Trophoblast cell (in vitro differentiated cells and primary cell): ENCODE results near the gene DYNC1I2.

Experiments used
- DNase-seq, 2 donors: peaks; one replicate each; pipeline ENCODE4 v3.0.0-alpha.2; 2016
- H2AFZ ChIP-seq: 2 replicates; pipeline ENCODE4 v1.6.1; 2013; ENCODE audit warnings: low read length, moderate library complexity, mild to moderate bottlenecking; ENCODE audit not compliant: insufficient read depth, poor library complexity
- H2AK5ac ChIP-seq: 2 replicates; pipeline ENCODE4 v1.6.1; 2013; ENCODE audit warnings: mild to moderate bottlenecking, low read length
- H2BK120ac ChIP-seq: 2 replicates; pipeline ENCODE4 v1.6.1; 2013; ENCODE audit warnings: low read length, mild to moderate bottlenecking, moderate library complexity; ENCODE audit not compliant: insufficient read depth, poor library complexity
- H2BK12ac ChIP-seq: 2 replicates; pipeline ENCODE4 v1.6.1; 2013; ENCODE audit warnings: mild to moderate bottlenecking, low read length, moderate library complexity
- H2BK5ac ChIP-seq: 2 replicates; pipeline ENCODE4 v1.6.1; 2013; ENCODE audit warnings: low read length, low read depth, moderate library complexity, mild to moderate bottlenecking; ENCODE audit not compliant: poor library complexity
- H3K14ac ChIP-seq: 2 replicates; pipeline ENCODE4 v1.6.1; 2013; ENCODE audit warnings: mild to moderate bottlenecking, low read length
- H3K18ac ChIP-seq: 2 replicates; pipeline ENCODE4 v1.6.1; 2013; ENCODE audit warnings: mild to moderate bottlenecking, low read length
- H3K23ac ChIP-seq: 2 replicates; pipeline ENCODE4 v1.6.1; 2013; ENCODE audit warnings: low read length
- H3K27ac ChIP-seq: 2 replicates; pipeline ENCODE4 v1.5.1; 2013; ENCODE audit warnings: low read depth, mild to moderate bottlenecking, inconsistent platforms, low read length, moderate library complexity
- H3K27me3 ChIP-seq: 2 replicates; pipeline ENCODE4 v1.6.1; 2013; ENCODE audit warnings: inconsistent platforms, mild to moderate bottlenecking, low read length, moderate library complexity; ENCODE audit not compliant: insufficient read depth
- H3K36me3 ChIP-seq, 2 experiments: 1 replicate in 1 of 2; 2 replicates in 1 of 2; pipeline ENCODE4 v1.6.1; 2013; ENCODE audit warnings: low read length in 2 of 2, mild to moderate bottlenecking in 2 of 2, moderate library complexity in 1 of 2; ENCODE audit not compliant: insufficient read depth in 2 of 2, control insufficient read depth in 1 of 2
- H3K4ac ChIP-seq: 2 replicates; pipeline ENCODE4 v1.6.1; 2013; ENCODE audit warnings: low read depth, mild to moderate bottlenecking, low read length, moderate library complexity
- H3K4me1 ChIP-seq, 2 experiments: 1 replicate in 1 of 2; 2 replicates in 1 of 2; pipeline ENCODE4 v1.6.1; 2013; ENCODE audit warnings: low read length in 2 of 2, mild to moderate bottlenecking in 2 of 2, moderate library complexity in 1 of 2; ENCODE audit not compliant: insufficient read depth in 2 of 2, control insufficient read depth in 1 of 2
- H3K4me2 ChIP-seq: 2 replicates; pipeline ENCODE4 v1.6.1; 2013; ENCODE audit warnings: inconsistent platforms, mild to moderate bottlenecking, low read length, moderate library complexity
- H3K4me3 ChIP-seq: 2 replicates; pipeline ENCODE4 v1.5.1; 2013; ENCODE audit warnings: mild to moderate bottlenecking, low read depth, low read length, inconsistent platforms
- H3K79me1 ChIP-seq: one replicate; pipeline ENCODE4 v1.6.1; 2013; ENCODE audit warnings: low read length
- H3K79me2 ChIP-seq: 2 replicates; pipeline ENCODE4 v1.6.1; 2013; ENCODE audit warnings: low read length, mild to moderate bottlenecking; ENCODE audit not compliant: control insufficient read depth, insufficient read depth, poor library complexity
- H3K9ac ChIP-seq: 2 replicates; pipeline ENCODE4 v1.6.1; 2013; ENCODE audit warnings: mild to moderate bottlenecking, low read length
- H3K9me3 ChIP-seq: 2 replicates; pipeline ENCODE4 v1.6.1; 2013; ENCODE audit warnings: low read depth, mild to moderate bottlenecking, control low read depth, inconsistent platforms, low read length; ENCODE audit not compliant: insufficient read depth
- H4K12ac ChIP-seq: 2 replicates; pipeline ENCODE4 v1.6.1; 2013; ENCODE audit warnings: low read depth, mild to moderate bottlenecking, low read length, moderate library complexity
- H4K8ac ChIP-seq: 2 replicates; pipeline ENCODE4 v1.6.1; 2013; ENCODE audit warnings: low read depth, mild to moderate bottlenecking, low read length, moderate library complexity
- H4K91ac ChIP-seq: one replicate; pipeline ENCODE4 v1.6.1; 2013; ENCODE audit warnings: low read depth, mild to moderate bottlenecking, low read length, moderate library complexity
- WGBS: extraction: QIAGEN DNeasy Blood & Tissue Kit; methylation state at CpG from one replicate; pipeline ENCODE4 v1.1.7; 2013; ENCODE audit warnings: missing lambda C conversion rate; ENCODE audit not compliant: insufficient read length, insufficient coverage; ENCODE audit errors: extremely low coverage; 5-methylcytosine and 5-hydroxymethylcytosine counted together

Gene DYNC1I2

DNA sequence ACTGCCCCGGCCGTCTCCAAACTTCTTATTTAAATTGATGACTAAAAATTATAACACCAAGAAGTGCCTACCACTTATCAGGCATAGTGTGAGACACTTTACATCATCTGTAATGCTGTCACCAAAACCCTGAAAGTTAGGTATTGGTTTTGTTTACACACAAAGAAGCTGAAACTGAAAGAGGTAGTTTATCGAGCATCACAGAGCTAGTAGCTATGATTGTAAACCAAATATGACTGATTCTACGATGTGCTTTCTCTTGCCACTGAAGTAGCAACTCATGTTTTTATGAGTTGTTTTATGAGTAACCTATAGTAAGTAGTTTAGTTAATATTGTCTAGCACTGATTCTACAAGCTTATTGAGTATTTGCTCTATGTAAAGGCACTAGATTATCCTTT is 31.5 kb downstream of the DYNC1I2 start:
- no peak overlapping the region for H2AFZ ChIP-seq
- DNase-seq = no peak
- H3K9me3 ChIP-seq = no peaks in the 10 kb centered on the region
- H3K4me3 ChIP-seq = no peak overlapping the region
- no peak overlapping the region for H2BK12ac ChIP-seq
- H3K79me2 ChIP-seq = no peaks in the 10 kb centered on the region
- H3K18ac ChIP-seq = no peak overlapping the region
- H3K4me1 ChIP-seq = no peaks in the 10 kb centered on the region
- no peak overlapping the region for H3K9ac ChIP-seq
- H2AK5ac ChIP-seq = no peak overlapping the region
- no peak overlapping the region for H4K8ac ChIP-seq
- H2BK5ac ChIP-seq = no peak overlapping the region
- H4K91ac ChIP-seq = no peak overlapping the region
- H3K14ac ChIP-seq = no peak overlapping the region
- H3K27me3 ChIP-seq = no peaks in the 10 kb centered on the region
- no peak overlapping the region for H2BK120ac ChIP-seq
- no peak overlapping the region for H3K4ac ChIP-seq
- WGBS = no CpG with 5 or more reads among the region's 4 CpGs
- H3K79me1 ChIP-seq = no peaks in the 10 kb centered on the region
- no peak overlapping the region for H3K4me2 ChIP-seq
- peaks cover 9 to 11% of the 10 kb centered on the region in 2 experiments for H3K36me3 ChIP-seq
- H4K12ac ChIP-seq = no peak overlapping the region
- no peak overlapping the region for H3K27ac ChIP-seq
- H3K23ac ChIP-seq = no peak overlapping the region

DNA sequence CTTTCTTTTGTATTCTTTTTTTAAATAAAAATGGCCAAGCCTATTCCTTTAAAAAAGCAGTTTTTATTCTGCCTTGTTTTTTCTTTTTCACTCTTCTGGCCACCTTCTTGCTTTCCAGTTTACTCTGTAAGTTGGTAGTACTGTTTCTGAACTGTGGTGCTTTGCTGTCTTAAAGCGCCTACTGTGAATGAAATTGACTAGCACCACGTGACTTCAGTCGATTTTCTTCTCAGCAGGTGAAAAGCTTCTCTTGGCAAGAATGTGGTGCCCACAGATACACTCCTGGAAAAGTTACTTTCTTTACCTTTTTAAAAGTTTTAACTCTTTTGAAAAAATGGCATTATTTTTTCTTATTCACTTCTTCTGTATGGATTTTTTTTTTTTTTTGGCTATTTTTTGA is 32.4 kb downstream of the DYNC1I2 start:
- Histone ChIP-seq H2AK5ac (no peak overlapping the region), H3K27me3 (no peaks in the 10 kb centered on the region), H3K9me3 (no peaks in the 10 kb centered on the region), H3K36me3 (peaks cover 11 to 13% of the 10 kb centered on the region in 2 experiments), H2BK5ac (no peak overlapping the region), H3K79me2 (no peaks in the 10 kb centered on the region), H3K4ac (no peak overlapping the region), H2AFZ (no peak overlapping the region), H3K27ac (no peak overlapping the region), H3K23ac (no peak overlapping the region), H3K4me1 (no peaks in the 10 kb centered on the region), H4K91ac (no peak overlapping the region), H3K9ac (no peak overlapping the region), H3K4me2 (no peak overlapping the region), H3K4me3 (no peak overlapping the region), H3K14ac (no peak overlapping the region), H3K18ac (no peak overlapping the region), H2BK12ac (no peak overlapping the region), H2BK120ac (no peak overlapping the region), H3K79me1 (no peaks in the 10 kb centered on the region), H4K12ac (no peak overlapping the region), H4K8ac (no peak overlapping the region)
- no CpG with 5 or more reads among the region's 3 CpGs for WGBS
- DNase-seq = no peak

DNA sequence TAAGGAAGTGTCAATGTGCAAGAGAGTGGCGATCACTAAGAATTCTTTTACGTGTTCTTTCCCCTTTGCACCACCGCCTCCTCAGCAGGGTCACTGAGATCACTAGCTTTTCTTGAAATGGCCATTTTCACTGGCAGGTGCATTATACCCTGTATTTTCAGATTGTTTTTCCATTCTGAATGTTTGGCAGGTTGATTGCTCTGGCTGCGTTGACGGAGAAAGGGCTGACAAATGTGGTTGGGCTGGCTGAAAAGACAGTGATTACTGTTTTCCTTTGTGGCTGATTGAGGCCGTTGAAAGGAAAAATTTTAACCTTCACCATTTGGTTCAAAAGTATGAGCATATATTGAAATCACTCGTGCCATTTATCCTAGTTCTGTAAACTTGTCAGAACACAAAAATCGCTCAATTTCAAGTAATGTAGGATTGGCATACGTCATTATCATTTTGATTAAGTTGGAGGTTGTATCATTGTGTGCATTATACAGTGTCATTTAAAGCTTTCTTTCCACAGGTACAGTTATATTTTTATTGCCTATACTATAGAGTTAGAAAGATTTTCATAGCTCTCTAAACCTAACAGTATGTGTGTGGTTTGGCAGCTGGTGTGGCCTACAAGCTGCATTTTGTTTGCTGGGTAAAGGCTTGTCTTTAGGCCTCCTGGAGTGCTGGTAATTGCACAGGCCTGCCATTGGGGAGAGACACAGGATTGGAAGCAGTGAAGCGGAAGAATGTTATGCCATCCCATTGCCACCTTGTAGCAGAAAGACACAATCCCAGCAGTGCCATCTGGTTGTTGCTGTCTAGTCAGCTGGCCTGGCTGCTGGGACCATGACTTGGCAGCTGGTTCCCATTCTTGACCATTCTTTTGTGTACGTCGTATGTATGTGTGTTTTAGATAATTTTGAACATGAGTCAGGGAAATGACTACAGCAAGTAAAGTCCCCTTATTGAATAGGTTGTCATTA is 36.7 kb downstream of the DYNC1I2 start:
- Histone ChIP-seq H3K27ac (no peak overlapping the region), H4K91ac (no peak overlapping the region), H3K4me3 (no peak overlapping the region), H3K79me1 (no peaks in the 10 kb centered on the region), H2BK120ac (no peak overlapping the region), H2BK12ac (no peak overlapping the region), H4K8ac (no peak overlapping the region), H2BK5ac (no peak overlapping the region), H3K79me2 (no peaks in the 10 kb centered on the region), H3K14ac (no peak overlapping the region), H2AFZ (no peak overlapping the region), H3K18ac (no peak overlapping the region), H2AK5ac (no peak overlapping the region), H3K4me2 (no peak overlapping the region), H3K4me1 (no peaks in the 10 kb centered on the region), H3K9me3 (no peaks in the 10 kb centered on the region), H3K27me3 (no peaks in the 10 kb centered on the region), H4K12ac (no peak overlapping the region), H3K23ac (no peak overlapping the region), H3K4ac (no peak overlapping the region), H3K9ac (no peak overlapping the region), H3K36me3 (peaks cover 2 to 9% of the 10 kb centered on the region in 2 experiments)
- WGBS = no CpG with 5 or more reads among the region's 12 CpGs
- DNase-seq = no peak

- Histone ChIP-seq H3K4ac (no peak overlapping the region), H2BK5ac (no peak overlapping the region), H3K27ac (no peak overlapping the region), H3K4me1 (no peaks in the 10 kb centered on the region), H3K36me3 (peaks cover 5 to 17% of the 10 kb centered on the region in 2 experiments), H3K79me1 (no peaks in the 10 kb centered on the region), H2AFZ (no peak overlapping the region), H3K23ac (no peak overlapping the region), H2BK12ac (no peak overlapping the region), H4K12ac (no peak overlapping the region), H3K27me3 (no peaks in the 10 kb centered on the region), H3K4me2 (no peak overlapping the region), H3K18ac (no peak overlapping the region), H3K79me2 (no peaks in the 10 kb centered on the region), H4K8ac (no peak overlapping the region), H2AK5ac (no peak overlapping the region), H3K9me3 (no peaks in the 10 kb centered on the region), H3K4me3 (no peak overlapping the region), H3K9ac (no peak overlapping the region), H3K14ac (no peak overlapping the region), H4K91ac (no peak overlapping the region), H2BK120ac (no peak overlapping the region)
- no peak for DNase-seq
- no CpG with 5 or more reads among the region's 1 CpG for WGBS
These were observed 39.7 kb downstream of the DYNC1I2 start for GRCh38 chr2:171726847-171727450.
